KMS-11 (cell line): ENCODE results near the gene BLOC1S5.

Source experiments
- H2AFZ ChIP-seq: fragments of 200-600 bp; sonication (generic); 2 replicates; pipeline ENCODE4 v1.6.1; 2016; ENCODE audit warnings: antibody characterized with exemption, mixed run types, low read depth
- H3K27ac ChIP-seq: fragments of 200-600 bp; sonication (generic); 2 replicates; pipeline ENCODE4 v1.6.1; 2016; ENCODE audit warnings: mild to moderate bottlenecking, mixed run types
- H3K27me3 ChIP-seq: fragments of 200-600 bp; sonication (generic); 2 replicates; pipeline ENCODE4 v1.6.1; 2017; ENCODE audit warnings: mild to moderate bottlenecking, low read depth, mixed run types, moderate library complexity; ENCODE audit not compliant: insufficient read depth
- H3K36me3 ChIP-seq: fragments of 200-600 bp; sonication (generic); 2 replicates; pipeline ENCODE4 v1.6.1; 2017; ENCODE audit warnings: mild to moderate bottlenecking, mixed run types; ENCODE audit not compliant: insufficient read depth
- H3K4me1 ChIP-seq: fragments of 200-600 bp; sonication (generic); 2 replicates; pipeline ENCODE4 v1.6.1; 2016; ENCODE audit warnings: mild to moderate bottlenecking, low read depth, mixed run types; ENCODE audit not compliant: poor library complexity, severe bottlenecking
- H3K4me2 ChIP-seq: fragments of 200-600 bp; sonication (generic); 2 replicates; pipeline ENCODE4 v1.7.0; 2016; ENCODE audit warnings: mild to moderate bottlenecking, mixed run types
- H3K4me3 ChIP-seq: fragments of 200-600 bp; sonication (generic); IDR thresholded peaks from 2 replicates; pipeline ENCODE4 v1.6.1; 2017; ENCODE audit warnings: low read depth, low read length, mixed read lengths; ENCODE audit not compliant: insufficient read depth
- H3K79me2 ChIP-seq: fragments of 200-600 bp; sonication (generic); 2 replicates; pipeline ENCODE4 v1.6.1; 2016; ENCODE audit warnings: low read depth, mixed run types; ENCODE audit not compliant: insufficient read depth
- H3K9ac ChIP-seq: fragments of 200-600 bp; sonication (generic); 2 replicates; pipeline ENCODE4 v1.6.1; 2016; ENCODE audit warnings: mild to moderate bottlenecking, mixed run types
- H4K20me1 ChIP-seq: fragments of 200-600 bp; sonication (generic); 2 replicates; pipeline ENCODE4 v1.6.1; 2016; ENCODE audit warnings: mild to moderate bottlenecking, mixed run types; ENCODE audit not compliant: insufficient read depth
- TF ChIP-seq, protein P1 (sequence below): fragments of 200-600 bp; sonication (generic); conservative IDR thresholded peaks from 2 replicates; pipeline ENCODE4 v1.6.1; 2017; ENCODE audit warnings: low read depth, mild to moderate bottlenecking, antibody characterized with exemption, low read length, moderate library complexity, mixed read lengths

The BLOC1S5 gene

DNA sequence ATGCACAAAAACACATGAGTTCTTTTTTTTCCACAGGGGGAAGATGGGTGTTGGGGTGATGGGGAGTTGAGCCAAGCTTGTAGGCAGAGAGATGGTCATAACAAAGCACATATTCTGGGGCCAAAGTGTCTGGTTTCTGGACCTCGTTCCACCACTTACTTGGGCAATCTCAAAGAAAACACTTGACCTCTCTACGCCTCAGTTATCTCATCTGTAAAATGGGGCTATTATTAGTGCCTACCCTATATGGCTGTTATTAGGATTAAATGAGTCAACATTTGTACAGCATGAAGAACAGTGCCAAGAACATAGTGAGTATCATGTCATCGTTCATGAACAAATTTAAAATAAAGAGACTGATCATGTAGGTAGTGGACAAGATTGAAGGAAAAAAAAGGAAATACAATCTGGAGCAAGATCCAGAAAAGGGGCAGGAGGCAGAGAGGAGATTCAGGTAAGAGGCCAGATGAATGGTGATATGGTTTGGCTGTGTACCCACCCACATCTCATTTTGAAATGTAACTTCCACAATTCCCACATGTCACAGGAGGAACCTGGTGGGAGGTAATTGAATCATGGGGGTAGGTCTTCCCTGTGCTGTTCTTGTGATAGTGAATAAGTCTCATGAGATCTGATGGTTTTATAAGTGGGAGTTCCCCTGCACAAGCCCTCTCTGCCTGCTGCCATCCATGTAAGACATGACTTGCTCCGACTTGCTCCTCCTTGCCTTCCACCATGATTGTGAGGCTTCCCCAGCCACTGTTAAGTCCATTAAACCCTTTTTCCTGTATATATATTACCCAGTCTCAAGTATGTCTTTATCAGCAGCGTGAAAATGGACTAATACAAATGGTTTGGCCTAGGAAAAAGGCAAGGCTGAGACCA lies 23.9 kb upstream of the BLOC1S5 start:
- H3K27ac ChIP-seq, result no peak overlapping the region
- H4K20me1 ChIP-seq, result no peaks in the 10 kb centered on the region
- H3K27me3 ChIP-seq, result no peaks in the 10 kb centered on the region
- H3K4me1 ChIP-seq, result no peaks in the 10 kb centered on the region
- H3K4me2 ChIP-seq, result no peak overlapping the region
- no peak overlapping the region for H3K4me3 ChIP-seq
- TF ChIP-seq, protein P1, sequence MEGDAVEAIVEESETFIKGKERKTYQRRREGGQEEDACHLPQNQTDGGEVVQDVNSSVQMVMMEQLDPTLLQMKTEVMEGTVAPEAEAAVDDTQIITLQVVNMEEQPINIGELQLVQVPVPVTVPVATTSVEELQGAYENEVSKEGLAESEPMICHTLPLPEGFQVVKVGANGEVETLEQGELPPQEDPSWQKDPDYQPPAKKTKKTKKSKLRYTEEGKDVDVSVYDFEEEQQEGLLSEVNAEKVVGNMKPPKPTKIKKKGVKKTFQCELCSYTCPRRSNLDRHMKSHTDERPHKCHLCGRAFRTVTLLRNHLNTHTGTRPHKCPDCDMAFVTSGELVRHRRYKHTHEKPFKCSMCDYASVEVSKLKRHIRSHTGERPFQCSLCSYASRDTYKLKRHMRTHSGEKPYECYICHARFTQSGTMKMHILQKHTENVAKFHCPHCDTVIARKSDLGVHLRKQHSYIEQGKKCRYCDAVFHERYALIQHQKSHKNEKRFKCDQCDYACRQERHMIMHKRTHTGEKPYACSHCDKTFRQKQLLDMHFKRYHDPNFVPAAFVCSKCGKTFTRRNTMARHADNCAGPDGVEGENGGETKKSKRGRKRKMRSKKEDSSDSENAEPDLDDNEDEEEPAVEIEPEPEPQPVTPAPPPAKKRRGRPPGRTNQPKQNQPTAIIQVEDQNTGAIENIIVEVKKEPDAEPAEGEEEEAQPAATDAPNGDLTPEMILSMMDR, result no peak
- H3K9ac ChIP-seq, result no peak overlapping the region
- 0 out of 2 replicates have a peak, but pooled peaks cover 4% of the 10 kb centered on the region for H3K79me2 ChIP-seq
- H3K36me3 ChIP-seq, result no peaks in the 10 kb centered on the region
- no peak overlapping the region for H2AFZ ChIP-seq

- TF ChIP-seq, protein P1, result no peak
- H3K4me3 ChIP-seq, result no peak overlapping the region
- no peak overlapping the region for H3K9ac ChIP-seq
- no peak overlapping the region for H3K4me2 ChIP-seq
- H3K36me3 ChIP-seq, result no peaks in the 10 kb centered on the region
- H3K79me2 ChIP-seq, result no peaks in the 10 kb centered on the region
- H3K27me3 ChIP-seq, result no peaks in the 10 kb centered on the region
- no peak overlapping the region for H2AFZ ChIP-seq
- no peaks in the 10 kb centered on the region for H3K4me1 ChIP-seq
- no peaks in the 10 kb centered on the region for H4K20me1 ChIP-seq
- no peak overlapping the region for H3K27ac ChIP-seq
Observed at GRCh38 chr6:8086755-8087306, 22.6 kb upstream of the BLOC1S5 start.

GRCh38 chr6:8085053-8085511 lies 20.9 kb upstream of the BLOC1S5 start:
- no peak overlapping the region for H3K9ac ChIP-seq
- H3K27me3 ChIP-seq, result no peaks in the 10 kb centered on the region
- H2AFZ ChIP-seq, result no peak overlapping the region
- H3K79me2 ChIP-seq, result no peaks in the 10 kb centered on the region
- H3K4me1 ChIP-seq, result no peaks in the 10 kb centered on the region
- H3K4me3 ChIP-seq, result no peak overlapping the region
- no peak overlapping the region for H3K4me2 ChIP-seq
- no peaks in the 10 kb centered on the region for H4K20me1 ChIP-seq
- H3K36me3 ChIP-seq, result no peaks in the 10 kb centered on the region
- H3K27ac ChIP-seq, result no peak overlapping the region
- TF ChIP-seq, protein P1, result no peak

- H2AFZ ChIP-seq, result no peak overlapping the region
- H3K4me2 ChIP-seq, result no peak overlapping the region
- H3K27me3 ChIP-seq, result no peaks in the 10 kb centered on the region
- H4K20me1 ChIP-seq, result no peaks in the 10 kb centered on the region
- no peak overlapping the region for H3K4me3 ChIP-seq
- TF ChIP-seq, protein P1, result no peak
- no peak overlapping the region for H3K9ac ChIP-seq
- no peak overlapping the region for H3K27ac ChIP-seq
- no peaks in the 10 kb centered on the region for H3K79me2 ChIP-seq
- H3K36me3 ChIP-seq, result no peaks in the 10 kb centered on the region; the same call in 1 of the 2 replicates
- no peaks in the 10 kb centered on the region for H3K4me1 ChIP-seq
Observed at GRCh38 chr6:8084586-8084985, 20.4 kb upstream of the BLOC1S5 start.
